Smooth muscle cell (in vitro differentiated cells): ENCODE results near the gene KPNA4. TPM values are rescaled to one million over a fixed set of nuclear protein-coding genes. Genes with fewer than 3 reads are reported as not detected.

Experiments used
- DNase-seq: peaks from one replicate; lab custom pipeline; 2025; ENCODE audit not compliant: unreplicated experiment; lab: John Stamatoyannopoulos, UW
- H2AFZ ChIP-seq: fragments of 200-600 bp; sonication (generic); 2 replicates; pipeline ENCODE4 v1.6.0; 2016; ENCODE audit warnings: antibody characterized with exemption, low read depth, mild to moderate bottlenecking
- H3F3A ChIP-seq: fragments of 200-600 bp; sonication (generic); 2 replicates; pipeline ENCODE4 v1.6.0; 2017; ENCODE audit warnings: antibody characterized with exemption, low read depth
- H3K27ac ChIP-seq: fragments of 200-600 bp; sonication (generic); 2 replicates; pipeline ENCODE4 v1.5.1; 2016; ENCODE audit warnings: low read depth, mild to moderate bottlenecking
- H3K27me3 ChIP-seq: fragments of 200-600 bp; sonication (generic); 2 replicates; pipeline ENCODE4 v1.6.1; 2016; ENCODE audit warnings: low read depth, mild to moderate bottlenecking
- H3K36me3 ChIP-seq: fragments of 200-600 bp; sonication (generic); 2 replicates; pipeline ENCODE4 v1.5.1; 2016; ENCODE audit warnings: low read depth
- H3K4me1 ChIP-seq: fragments of 200-600 bp; sonication (generic); 2 replicates; pipeline ENCODE4 v1.5.1; 2016; ENCODE audit warnings: low read depth
- H3K4me2 ChIP-seq: fragments of 200-600 bp; sonication (generic); 2 replicates; pipeline ENCODE4 v1.6.0; 2016; ENCODE audit warnings: mild to moderate bottlenecking
- H3K4me3 ChIP-seq: fragments of 200-600 bp; sonication (generic); 2 replicates; pipeline ENCODE4 v1.5.1; 2016; ENCODE audit warnings: mild to moderate bottlenecking
- H3K79me2 ChIP-seq: fragments of 200-600 bp; sonication (generic); 2 replicates; pipeline ENCODE4 v1.6.0; 2016; ENCODE audit warnings: low read depth, mild to moderate bottlenecking
- H3K9ac ChIP-seq: fragments of 200-600 bp; sonication (generic); 2 replicates; pipeline ENCODE4 v1.6.0; 2016; ENCODE audit warnings: low read depth
- H3K9me3 ChIP-seq: fragments of 200-600 bp; sonication (generic); replicated peaks from 2 replicates; pipeline ENCODE4 v1.5.1; 2016; ENCODE audit warnings: low read depth
- H4K20me1 ChIP-seq: fragments of 200-600 bp; sonication (generic); 2 replicates; pipeline ENCODE4 v1.6.0; 2016; ENCODE audit warnings: low read depth
- CTCF ChIP-seq: fragments of 200-600 bp; sonication (generic); IDR thresholded peaks from 2 replicates; pipeline ENCODE4 v1.5.1; 2017; ENCODE audit warnings: borderline replicate concordance, mild to moderate bottlenecking, antibody characterized with exemption; ENCODE audit not compliant: insufficient read depth, poor library complexity, severe bottlenecking
- WGBS: methylation state at CpG from one replicate; pipeline ENCODE4 v1.1.7; 2016; ENCODE audit warnings: low lambda C conversion rate; 5-methylcytosine and 5-hydroxymethylcytosine counted together
- polyA plus RNA-seq: library from polyadenylated mRNA; unstranded; fragments of >200 nt; fragmentation: Nextera tagmentation; extraction: Ambion mirVana; gene quantifications from 2 replicates; pipeline ENCODE4 v1.2.1, GENCODE V29; 2016
- total RNA-seq: library from RNA; depleted of rRNA; stranded (reverse); fragments of >200 nt; gene quantifications from 2 replicates; pipeline ENCODE4 v1.2.3, GENCODE V29; 2014

The KPNA4 gene
- total and polyA plus RNA-seq, 2 experiments from 2014 or later: 12.4 to 34.1 TPM

- no peaks in the 10 kb centered on the region for H3K36me3 ChIP-seq
- TF ChIP-seq CTCF: no peak
- H3K27me3 ChIP-seq: peaks cover 2% of the 10 kb centered on the region
- no peak overlapping the region for H2AFZ ChIP-seq
- H3K27ac ChIP-seq: no peak overlapping the region
- H3K4me1 ChIP-seq: no peaks in the 10 kb centered on the region
- no peak overlapping the region for H3K9ac ChIP-seq
- no peaks in the 10 kb centered on the region for H3K79me2 ChIP-seq
- no peak overlapping the region for H3K4me2 ChIP-seq
- no peak for DNase-seq
- no peaks in the 10 kb centered on the region for H3K9me3 ChIP-seq
- no peaks in the 10 kb centered on the region for H4K20me1 ChIP-seq
- H3K4me3 ChIP-seq: no peak overlapping the region
- no peaks in the 10 kb centered on the region for H3F3A ChIP-seq
Measured at GRCh38 chr3:160602259-160602658, 36.9 kb upstream of the KPNA4 start.

- Histone ChIP-seq H3K9me3 (no peaks in the 10 kb centered on the region), H3K27ac (no peak overlapping the region), H3F3A (no peaks in the 10 kb centered on the region), H4K20me1 (no peaks in the 10 kb centered on the region), H3K36me3 (no peaks in the 10 kb centered on the region), H3K4me1 (no peaks in the 10 kb centered on the region), H3K9ac (no peak overlapping the region), H2AFZ (no peak overlapping the region), H3K79me2 (no peaks in the 10 kb centered on the region), H3K4me3 (no peak overlapping the region), H3K4me2 (no peak overlapping the region), H3K27me3 (peaks cover 2% of the 10 kb centered on the region)
- no peak for TF ChIP-seq CTCF
- 73% methylated on average over 1 of the region's 1 CpG for WGBS
- no peak for DNase-seq
Measured at GRCh38 chr3:160601288-160601687, 35.9 kb upstream of the KPNA4 start.

GRCh38 chr3:160598865-160599264, 33.5 kb upstream of the KPNA4 start:
- Histone ChIP-seq H3F3A (no peaks in the 10 kb centered on the region), H3K27me3 (peaks cover 2% of the 10 kb centered on the region), H3K79me2 (no peaks in the 10 kb centered on the region), H3K4me3 (no peak overlapping the region), H3K9ac (no peak overlapping the region), H3K9me3 (no peaks in the 10 kb centered on the region), H2AFZ (no peak overlapping the region), H3K36me3 (no peaks in the 10 kb centered on the region), H3K27ac (no peak overlapping the region), H3K4me1 (no peaks in the 10 kb centered on the region), H4K20me1 (no peaks in the 10 kb centered on the region), H3K4me2 (no peak overlapping the region)
- no peak for DNase-seq
- 87% methylated on average over 2 of the region's 2 CpGs for WGBS
- TF ChIP-seq CTCF: no peak

GRCh38 chr3:160588023-160588422, 22.7 kb upstream of the KPNA4 start:
- Histone ChIP-seq H3K4me1 (no peaks in the 10 kb centered on the region), H3F3A (no peaks in the 10 kb centered on the region), H4K20me1 (no peaks in the 10 kb centered on the region), H3K9me3 (no peaks in the 10 kb centered on the region), H3K9ac (no peak overlapping the region), H3K79me2 (no peaks in the 10 kb centered on the region), H3K27me3 (no peaks in the 10 kb centered on the region), H3K4me3 (no peak overlapping the region), H3K27ac (no peak overlapping the region), H2AFZ (no peak overlapping the region), H3K4me2 (no peak overlapping the region), H3K36me3 (no peaks in the 10 kb centered on the region)
- no peak for TF ChIP-seq CTCF
- no peak for DNase-seq
